Fibroblast of the conjunctiva (primary cell): ENCODE data around the gene CARD6.
"Not testable (repeated sequence)": the region's sequence is repeated elsewhere in the genome, so short reads cannot be mapped to it uniquely, and the experiment has no call there.

Source experiments
- DNase-seq: peaks from one replicate; pipeline ENCODE4 v3.0.0-alpha.2; 2010; ENCODE audit warnings: low read depth

The CARD6 gene

GRCh38 chr5:40841068-40841805, at the start of gene CARD6:
Gene CARD6, plus strand, starts transcription at chr5:40841367. Its CDS starts 16 bp downstream, at chr5:40841383.
- DNase-seq = no peak

GRCh38 chr5:40791715-40792139, 49.4 kb upstream of the CARD6 start:
- DNase-seq = no peak

GRCh38 chr5:40792691-40793090, 48.5 kb upstream of the CARD6 start:
- not testable (repeated sequence) for DNase-seq

- DNase-seq = not testable (repeated sequence)
These were observed 46.8 kb upstream of the CARD6 start for GRCh38 chr5:40794340-40794739.

- DNase-seq = not testable (repeated sequence)
These were observed 46.3 kb upstream of the CARD6 start for GRCh38 chr5:40794877-40795276.

GRCh38 chr5:40796487-40796889, 44.7 kb upstream of the CARD6 start:
- no peak for DNase-seq

GRCh38 chr5:40797273-40798011, 43.7 kb upstream of the CARD6 start:
- no peak for DNase-seq

GRCh38 chr5:40798012-40798800, 43.0 kb upstream of the CARD6 start, which contains the start of gene PRKAA1:
Gene PRKAA1, minus strand, starts transcription at chr5:40798374. Its CDS starts 185 bp downstream, at chr5:40798189.
- DNase-seq = peak; percentile 82

- no peak for DNase-seq
These were observed 42.4 kb upstream of the CARD6 start for GRCh38 chr5:40798801-40799210.

- no peak for DNase-seq
These were observed 41.9 kb upstream of the CARD6 start for GRCh38 chr5:40799258-40799657.

- no peak for DNase-seq
These were observed 39.2 kb upstream of the CARD6 start for GRCh38 chr5:40801771-40802562.

GRCh38 chr5:40812125-40812524, 29.0 kb upstream of the CARD6 start:
- no peak for DNase-seq

GRCh38 chr5:40813698-40814281, 27.4 kb upstream of the CARD6 start:
- no peak for DNase-seq

GRCh38 chr5:40823459-40823858, 17.7 kb upstream of the CARD6 start:
- no peak for DNase-seq

GRCh38 chr5:40825461-40826043, 15.6 kb upstream of the CARD6 start:
- DNase-seq = not testable (repeated sequence)

- no peak for DNase-seq
These were observed 14.5 kb upstream of the CARD6 start for GRCh38 chr5:40826489-40827187.

- no peak for DNase-seq
These were observed 13.8 kb upstream of the CARD6 start for GRCh38 chr5:40827188-40827977.

GRCh38 chr5:40828021-40828631, 13.0 kb upstream of the CARD6 start:
- DNase-seq = no peak
